Hematopoietic multipotent progenitor cell treated with erythropoietin and hydrocortisone succinate and interleukin-3 and kit ligand, for 17 days (in vitro differentiated cells): ENCODE results near the gene PDE6B.
"Not testable (repeated sequence)": the region's sequence is repeated elsewhere in the genome, so short reads cannot be mapped to it uniquely, and the experiment has no call there.

ENCODE experiments used
- DNase-seq: peaks from one replicate; pipeline ENCODE4 v3.0.0-alpha.2; 2015; ENCODE audit warnings: low spot score

PDE6B gene

GRCh38 chr4:635851-636627 is 10.7 kb downstream of the PDE6B start:
- no peak for DNase-seq

GRCh38 chr4:636628-637159 is 11.3 kb downstream of the PDE6B start:
- no peak for DNase-seq

GRCh38 chr4:637536-638280 is 12.3 kb downstream of the PDE6B start:
- DNase-seq = no peak

GRCh38 chr4:642366-642765 is 17.0 kb downstream of the PDE6B start:
- DNase-seq = not testable (repeated sequence)

DNA sequence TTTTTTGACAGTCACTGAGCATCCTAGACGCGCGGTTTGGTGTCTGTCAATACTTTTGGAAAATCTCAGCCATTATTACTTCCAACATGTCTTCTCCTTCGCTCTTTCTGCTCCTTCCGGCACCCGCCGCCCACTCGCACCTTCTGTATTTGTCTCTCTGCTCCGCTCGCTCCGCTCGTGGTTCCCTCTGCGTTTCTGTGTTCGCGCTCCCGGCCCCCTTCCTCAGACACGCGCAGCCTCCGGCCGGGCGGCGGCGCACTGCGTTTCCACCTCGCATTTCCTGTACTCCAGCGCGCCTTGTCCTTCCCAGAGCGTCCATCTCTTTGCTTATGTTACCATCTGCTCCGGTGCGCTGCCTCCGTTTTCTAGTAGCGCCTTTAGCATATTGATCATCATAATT is 21.1 kb downstream of the PDE6B start:
- DNase-seq = no peak

DNA sequence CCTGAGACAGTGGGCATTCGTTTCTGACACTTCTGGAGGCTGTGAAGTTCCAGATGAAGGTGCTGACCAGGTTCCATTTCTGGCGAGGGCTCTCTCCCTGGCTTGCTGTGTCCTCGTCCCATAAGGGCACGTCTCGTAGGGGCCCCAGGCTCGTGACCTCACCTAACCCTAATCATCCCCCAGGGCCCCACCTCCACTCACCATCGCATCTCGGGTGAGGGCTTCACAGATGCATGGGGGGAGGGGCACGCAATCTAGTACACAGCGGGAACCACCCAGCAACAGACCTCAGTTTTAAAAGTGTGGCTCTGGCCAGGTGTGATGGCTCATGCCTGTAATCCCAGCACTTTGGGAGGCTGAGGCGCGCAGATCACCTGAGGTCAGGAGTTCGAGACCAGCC is 22.1 kb downstream of the PDE6B start:
- no peak for DNase-seq

DNA sequence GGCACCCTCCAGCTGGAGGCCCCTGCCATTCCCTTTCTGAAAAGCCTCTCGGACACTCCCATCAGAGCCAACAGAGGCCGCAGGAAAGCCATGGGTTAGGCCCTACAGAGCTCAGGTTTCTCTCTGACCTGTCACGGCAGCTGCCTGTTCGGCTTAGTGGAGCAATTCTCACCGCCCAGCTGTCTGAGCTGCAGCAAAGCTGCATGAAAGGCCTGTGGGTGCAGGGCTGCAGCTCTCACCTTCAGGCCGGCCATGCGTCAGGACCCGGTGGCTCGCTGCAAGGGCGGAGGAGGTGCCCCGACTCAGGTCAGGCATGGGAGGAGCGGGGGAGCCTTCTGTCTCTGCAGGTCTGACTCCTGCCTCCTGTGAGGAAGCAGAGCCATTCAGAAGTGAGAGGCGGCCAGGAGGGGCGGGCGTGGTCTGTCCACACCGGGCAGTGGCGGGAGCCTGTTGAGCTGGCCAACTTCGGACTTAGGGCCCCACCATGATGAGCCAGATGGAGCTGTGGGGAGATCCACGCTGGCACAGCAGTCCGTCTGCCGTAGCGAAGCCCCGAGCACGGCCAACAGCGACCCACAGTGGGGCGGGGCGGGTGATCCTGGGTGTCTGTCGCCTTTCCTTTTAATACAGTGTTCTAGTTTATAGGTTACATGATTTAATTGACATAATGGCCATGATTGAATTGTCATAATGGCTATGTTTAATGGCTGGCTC is 23.4 kb downstream of the PDE6B start:
- DNase-seq = no peak

DNA sequence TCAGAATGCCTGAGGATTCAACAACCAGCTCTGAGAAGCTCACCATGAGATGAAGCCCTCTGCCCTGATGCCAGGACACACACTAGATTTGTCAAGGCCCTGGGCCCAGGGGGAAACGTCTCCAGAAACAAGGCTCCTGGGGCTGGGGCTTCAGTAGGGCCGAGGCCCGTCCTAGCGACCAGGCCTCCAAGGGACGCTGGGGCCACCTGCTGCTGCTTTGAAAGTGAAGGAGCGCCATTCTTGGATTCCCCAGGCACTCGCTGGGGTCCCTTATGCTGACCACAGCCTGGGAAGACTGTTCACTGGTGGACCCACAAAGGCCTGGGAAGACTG is 23.9 kb downstream of the PDE6B start:
- DNase-seq = no peak

DNA sequence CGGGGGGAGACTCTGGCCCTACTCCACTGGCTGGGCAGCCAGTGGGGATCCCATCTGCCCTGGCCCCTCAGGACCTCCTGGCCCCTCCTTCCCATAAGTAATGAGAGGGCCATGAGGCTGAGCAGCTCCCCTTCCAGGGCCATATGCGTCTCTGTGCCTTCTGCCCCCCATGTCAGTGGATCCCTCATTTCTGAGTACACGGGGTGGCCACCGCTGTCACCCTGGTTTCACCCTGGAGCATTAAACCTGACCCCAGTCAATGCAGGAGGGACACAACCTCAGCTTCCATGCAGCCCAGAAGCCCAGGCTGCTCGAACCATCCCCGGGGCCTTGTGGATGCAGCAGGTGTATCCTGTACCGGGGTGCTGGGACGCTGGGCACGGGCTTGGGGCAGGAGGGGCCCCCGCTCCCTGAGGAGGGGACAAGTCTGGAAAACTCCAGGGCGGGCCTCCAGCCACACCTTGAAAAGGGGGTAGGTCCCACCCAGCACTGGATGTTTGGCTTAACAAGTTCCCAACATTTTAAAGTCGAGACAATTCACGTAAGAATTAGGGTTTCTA is 24.5 kb downstream of the PDE6B start:
- DNase-seq = no peak

- no peak for DNase-seq
Observed at GRCh38 chr4:650461-650860, 25.1 kb downstream of the PDE6B start.

DNA sequence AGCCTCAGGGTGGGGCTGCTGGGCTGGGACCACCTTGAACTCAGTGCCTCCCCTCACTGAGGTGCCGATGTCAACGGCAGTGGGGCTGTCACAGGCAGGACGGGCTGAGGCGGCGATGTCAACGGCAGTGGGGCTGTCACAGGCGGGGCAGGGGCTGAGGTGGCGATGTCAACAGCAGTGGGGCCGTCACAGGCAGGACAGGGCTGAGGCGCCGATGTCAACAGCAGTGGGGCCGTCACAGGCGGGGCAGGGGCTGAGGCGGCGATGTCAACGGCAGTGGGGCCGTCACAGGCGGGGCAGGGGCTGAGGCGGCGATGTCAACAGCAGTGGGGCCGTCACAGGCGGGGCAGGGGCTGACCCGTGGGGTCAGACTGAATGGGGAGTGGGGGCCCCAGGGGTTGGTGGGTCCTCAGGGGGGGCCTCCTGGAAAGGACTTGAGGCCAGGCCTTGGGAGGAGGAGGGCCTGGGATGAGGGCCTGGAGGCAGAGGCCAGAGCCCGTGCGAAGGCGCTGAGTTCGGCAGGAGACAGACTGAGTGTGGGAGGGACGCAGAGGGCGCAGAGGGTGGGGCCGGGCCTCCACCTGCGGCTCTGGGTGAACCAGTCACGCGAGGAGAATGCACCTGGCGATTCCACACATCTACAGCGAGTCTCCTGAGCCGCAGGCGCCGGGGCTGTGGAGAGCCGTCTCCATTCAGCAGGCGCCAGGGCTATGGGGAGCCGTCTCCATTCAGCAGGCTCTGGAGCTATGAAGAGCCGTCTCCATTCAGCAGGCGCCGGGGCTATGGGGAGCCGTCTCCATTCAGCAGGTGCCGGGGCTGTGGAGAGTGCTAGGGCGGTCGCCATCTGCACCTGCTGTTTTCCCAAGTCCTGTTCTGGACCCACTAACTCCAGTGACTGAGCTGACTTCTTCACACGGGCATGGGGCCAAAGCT is 25.8 kb downstream of the PDE6B start:
- no peak for DNase-seq

- DNase-seq = no peak
Observed at GRCh38 chr4:651884-652642, 26.7 kb downstream of the PDE6B start.

DNA sequence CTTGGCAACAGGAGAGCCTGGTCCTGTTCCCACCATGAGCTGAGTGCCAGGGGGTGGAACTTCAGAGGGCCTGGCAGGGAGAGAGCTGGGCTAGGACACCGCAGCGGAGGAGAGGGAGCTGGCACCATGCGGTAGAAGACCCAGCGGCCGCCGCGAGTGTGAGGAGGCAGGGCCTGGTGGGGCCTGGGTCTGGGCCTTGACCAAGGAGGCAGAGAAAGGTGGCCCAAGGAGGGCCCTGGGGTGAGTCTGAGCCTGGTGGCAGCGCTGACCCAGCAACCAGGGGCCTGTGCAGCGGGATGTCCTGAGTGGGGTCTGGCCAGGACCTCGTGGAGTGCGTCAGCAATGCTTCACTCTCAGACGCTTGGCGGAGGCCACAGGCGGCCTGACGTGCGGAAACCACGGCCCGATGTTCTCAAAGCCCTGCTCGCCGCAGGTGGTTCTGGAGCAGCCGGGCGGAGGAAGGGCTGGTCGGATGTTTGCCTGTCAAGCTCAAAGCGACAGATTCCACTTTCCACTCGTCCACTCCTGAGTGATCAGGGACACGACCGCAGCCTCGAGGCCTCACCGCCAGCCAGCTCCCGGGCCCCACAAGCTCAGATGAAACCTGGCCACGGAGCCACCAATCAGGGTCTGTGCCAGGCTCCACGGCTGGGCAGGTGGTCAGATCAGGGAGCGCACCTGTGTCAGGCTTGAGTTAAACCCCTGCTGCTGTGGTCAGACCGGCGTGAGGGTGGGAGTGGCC is 27.9 kb downstream of the PDE6B start:
- DNase-seq = no peak

GRCh38 chr4:653831-654502 is 28.6 kb downstream of the PDE6B start:
- DNase-seq = no peak

GRCh38 chr4:654503-654845 is 29.1 kb downstream of the PDE6B start:
- no peak for DNase-seq

- no peak for DNase-seq
Observed at GRCh38 chr4:654871-655463, 29.6 kb downstream of the PDE6B start.

GRCh38 chr4:655464-656151 is 30.2 kb downstream of the PDE6B start:
- no peak for DNase-seq
